Measurements from ENCODE around the gene RSPRY1. TPM values are rescaled to one million over a fixed set of nuclear protein-coding genes. Genes with fewer than 3 reads are reported as not detected.

The RSPRY1 gene
- total RNA-seq, 1 experiment from 2014 or later = 24.9 TPM

GRCh38 chr16:57149391-57149790, 36.7 kb upstream of the RSPRY1 start:
- Histone ChIP-seq H3K27ac (ENCODE audit: low read depth, low read length) (no peak overlapping the region), H3K9me2 (ENCODE audit: insufficient read depth) (no peaks in the 10 kb centered on the region), H3K9ac (ENCODE audit: low read length) (no peak overlapping the region), H2AFZ (ENCODE audit: low read depth, low read length, poor library complexity, severe bottlenecking) (no peak overlapping the region), H3K4me1 (ENCODE audit: control insufficient read depth in 1 of 2, insufficient read depth in 2 of 2, low read length in 2 of 2) (no peaks in the 10 kb centered on the region), H3K4me2 (ENCODE audit: low read length) (no peak overlapping the region), H3K27me3 (ENCODE audit: insufficient read depth, low read length) (no peaks in the 10 kb centered on the region), H3K36me3 (ENCODE audit: control insufficient read depth in 1 of 2, insufficient read depth in 2 of 2, low read length in 2 of 2) (peaks cover 9 to 14% of the 10 kb centered on the region in 2 experiments; a peak in 2 of 4 replicates), H3K4me3 (replicated peaks in 1 of 2; ENCODE audit: low read depth in 1 of 2, low read length in 2 of 2) (no peak overlapping the region), H3K79me2 (ENCODE audit: insufficient read depth, low read length) (no peaks in the 10 kb centered on the region), H4K20me1 (ENCODE audit: insufficient read depth) (no peaks in the 10 kb centered on the region), H3K9me3 (ENCODE audit: control insufficient read depth in 1 of 2, insufficient read depth in 1 of 2, low read depth in 1 of 2, low read length in 2 of 2) (no peaks in the 10 kb centered on the region)
- ATAC-seq = no peak
- DNase-seq (ENCODE audit: low read depth, low spot score) = no peak
- RAD21 ChIA-PET (ENCODE audit: low non-redundant PET in 1 of 2, low total read pairs in 2 of 2, uncharacterized antibody in 2 of 2, unreplicated experiment in 2 of 2) = no interaction called here
- CTCF ChIA-PET = no interaction called here
- no peak for TF ChIP-seq SRF (IDR thresholded peaks at IDR 0.05; ENCODE audit: low read depth)
- TF ChIP-seq REST (IDR thresholded peaks at IDR 0.05; ENCODE audit: low read depth) = no peak
- no peak for TF ChIP-seq POLR2AphosphoS5 (IDR thresholded peaks at IDR 0.05; ENCODE audit: low read depth, low read length)
- no peak for TF ChIP-seq ZNF274 (IDR thresholded peaks at IDR 0.05; ENCODE audit: low read depth, low read length)
- no peak for TF ChIP-seq ZFX (IDR thresholded peaks at IDR 0.05)
- no peak for TF ChIP-seq CTCF (IDR thresholded peaks at IDR 0.05 in 2 of 3, conservative IDR thresholded peaks at IDR 0.05 in 1 of 3; ENCODE audit: borderline replicate concordance in 1 of 3, insufficient read depth in 1 of 3, low read depth in 2 of 3, low read length in 2 of 3)
- no peak for TF ChIP-seq JUND (IDR thresholded peaks at IDR 0.05)
- TF ChIP-seq EZH2phosphoT487 (IDR thresholded peaks at IDR 0.05; ENCODE audit: borderline replicate concordance) = no peak
- TF ChIP-seq CBX3 (IDR thresholded peaks at IDR 0.05; ENCODE audit: low read depth) = no peak
- TF ChIP-seq FOSL1 (IDR thresholded peaks at IDR 0.05; ENCODE audit: low read depth) = no peak
- TF ChIP-seq SIN3A (IDR thresholded peaks at IDR 0.05; ENCODE audit: low read depth) = no peak
- TF ChIP-seq POLR2A (IDR thresholded peaks at IDR 0.05; ENCODE audit: borderline replicate concordance, extremely low read depth, insufficient read depth, insufficient read length) = no peak
- TF ChIP-seq ATF3 (IDR thresholded peaks at IDR 0.05) = no peak
- no peak for TF ChIP-seq CEBPB (IDR thresholded peaks at IDR 0.05; ENCODE audit: low read depth)
- POLR2A ChIA-PET = no interaction called here
- BruUV-seq (replicated peaks) = no TSS peak
- intact Hi-C loops (cut with micrococcal nuclease) = no loop called here

Data from HCT116 (cell line).